Skeletal muscle satellite cell (primary cell): ENCODE results near the gene EPC1.
"Not testable (repeated sequence)": the region's sequence is repeated elsewhere in the genome, so short reads cannot be mapped to it uniquely, and the experiment has no call there.

Source experiments
- H3K27me3 ChIP-seq: 2 replicates; pipeline ENCODE4 v1.7.0; 2013; ENCODE audit warnings: low read length; ENCODE audit not compliant: control insufficient read depth, insufficient read depth
- H3K36me3 ChIP-seq: 2 replicates; pipeline ENCODE4 v1.7.0; 2013; ENCODE audit warnings: mild to moderate bottlenecking, control low read depth, low read length; ENCODE audit not compliant: insufficient read depth
- H3K4me1 ChIP-seq: 2 replicates; pipeline ENCODE4 v1.7.0; 2013; ENCODE audit warnings: low read length; ENCODE audit not compliant: control insufficient read depth, insufficient read depth
- H3K4me2 ChIP-seq: 2 replicates; pipeline ENCODE4 v1.7.0; 2013; ENCODE audit warnings: mild to moderate bottlenecking, low read length
- H3K4me3 ChIP-seq: 2 replicates; pipeline ENCODE4 v1.7.0; 2013; ENCODE audit warnings: low read length
- H3K9ac ChIP-seq: 2 replicates; pipeline ENCODE4 v1.7.0; 2013; ENCODE audit warnings: mild to moderate bottlenecking, low read depth, low read length, moderate library complexity
- H3K9me3 ChIP-seq: replicated peaks from 2 replicates; pipeline ENCODE4 v1.7.0; 2013; ENCODE audit warnings: mild to moderate bottlenecking, control low read depth, low read length

Gene EPC1

DNA sequence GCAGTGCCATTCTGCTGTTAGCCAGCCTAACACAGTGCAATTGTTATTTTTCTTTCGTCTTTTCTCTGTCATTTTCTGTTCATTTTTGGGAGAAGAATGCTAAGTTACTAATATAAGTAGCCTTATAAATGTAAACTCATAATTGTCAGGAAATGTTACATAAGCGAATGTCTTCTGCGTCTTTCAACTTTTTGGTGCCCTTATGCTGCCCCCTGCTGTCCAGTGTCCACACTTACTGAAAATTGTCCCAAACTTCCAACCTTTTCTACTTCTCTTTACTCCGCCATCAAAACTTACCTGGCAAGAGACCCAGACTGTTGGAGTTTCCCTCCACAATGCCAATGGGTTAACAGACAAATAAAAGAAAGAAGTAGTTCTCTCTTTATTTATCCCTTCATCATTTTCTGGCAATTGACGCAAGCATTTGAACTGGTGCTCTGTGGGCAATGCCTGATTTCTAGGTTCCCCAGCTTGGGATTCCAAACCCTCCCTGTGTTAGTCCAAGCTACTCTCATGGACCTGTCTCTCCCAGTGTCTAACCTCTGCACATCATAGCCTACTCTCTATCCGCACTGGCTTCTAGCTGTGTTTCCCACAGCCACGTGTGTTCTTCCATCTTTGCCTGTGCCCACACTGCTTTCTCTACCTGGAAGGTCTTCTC is 21.0 kb upstream of the EPC1 start:
- peaks cover 6% of the 10 kb centered on the region for H3K4me1 ChIP-seq
- H3K4me2 ChIP-seq: no peak overlapping the region
- H3K9ac ChIP-seq: no peak overlapping the region
- no peak overlapping the region for H3K4me3 ChIP-seq
- H3K36me3 ChIP-seq: no peaks in the 10 kb centered on the region
- no peaks in the 10 kb centered on the region for H3K27me3 ChIP-seq
- no peaks in the 10 kb centered on the region for H3K9me3 ChIP-seq

DNA sequence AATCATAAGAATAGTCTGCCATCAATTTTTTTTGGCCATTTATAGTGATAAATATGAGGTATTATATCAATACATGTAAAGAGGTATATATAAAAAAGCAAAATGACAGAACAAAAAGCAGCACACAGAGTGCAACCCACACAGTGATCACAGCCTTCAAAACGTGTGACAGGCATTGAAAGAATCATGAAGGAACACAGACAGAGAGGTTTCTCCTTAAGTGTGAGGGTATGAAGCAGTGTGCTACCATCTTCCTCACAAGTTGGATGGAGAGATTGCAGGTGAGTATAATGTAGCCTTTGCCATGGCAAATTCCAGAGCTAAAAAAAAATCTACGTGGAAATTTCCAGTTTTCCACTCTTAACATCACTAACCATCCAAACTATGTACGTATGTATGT is 19.6 kb upstream of the EPC1 start:
- H3K4me1 ChIP-seq: peaks cover 3% of the 10 kb centered on the region
- no peaks in the 10 kb centered on the region for H3K36me3 ChIP-seq
- H3K4me3 ChIP-seq: no peak overlapping the region
- no peaks in the 10 kb centered on the region for H3K27me3 ChIP-seq
- H3K9ac ChIP-seq: no peak overlapping the region
- H3K4me2 ChIP-seq: no peak overlapping the region
- H3K9me3 ChIP-seq: no peaks in the 10 kb centered on the region

DNA sequence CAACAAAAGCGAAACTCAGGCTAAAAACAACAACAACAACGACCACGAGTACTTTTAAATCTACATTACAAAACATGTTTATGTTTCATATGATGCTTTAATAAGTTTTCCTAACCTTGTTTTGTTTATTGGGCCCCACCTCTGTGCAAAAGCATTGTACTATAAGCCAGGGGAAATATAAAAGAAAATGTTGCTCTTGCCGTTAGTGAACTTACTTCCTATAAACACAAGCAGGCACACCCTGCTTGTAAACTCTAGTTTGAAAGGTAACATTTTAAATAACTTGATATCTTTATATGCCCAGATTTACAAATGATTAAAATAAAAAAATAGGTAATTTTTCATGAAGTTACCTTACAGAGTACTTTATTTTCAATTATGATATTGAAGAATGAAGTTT is 19.2 kb upstream of the EPC1 start:
- no peak overlapping the region for H3K4me3 ChIP-seq
- H3K36me3 ChIP-seq: no peaks in the 10 kb centered on the region
- no peaks in the 10 kb centered on the region for H3K27me3 ChIP-seq
- H3K9ac ChIP-seq: no peak overlapping the region
- peaks cover 3% of the 10 kb centered on the region for H3K4me1 ChIP-seq
- no peaks in the 10 kb centered on the region for H3K9me3 ChIP-seq
- H3K4me2 ChIP-seq: no peak overlapping the region

DNA sequence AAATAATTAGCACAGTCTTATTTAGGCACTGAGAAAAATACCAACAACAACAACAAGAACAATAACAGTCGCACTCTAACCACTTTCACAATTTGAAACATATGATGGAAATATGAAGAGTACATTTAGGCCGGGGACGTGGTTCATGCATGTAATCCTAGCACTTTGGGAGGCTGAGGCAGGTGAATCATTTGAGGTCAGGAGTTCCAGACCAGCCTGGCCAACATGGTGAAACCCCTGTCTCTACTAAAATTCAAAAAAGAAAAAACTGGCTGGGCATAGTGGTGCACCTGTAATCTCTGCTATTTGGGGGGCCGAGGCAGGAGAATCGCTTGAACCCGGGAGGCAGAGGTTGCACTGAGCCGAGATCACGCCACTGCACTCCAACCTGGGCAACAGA is 18.4 kb upstream of the EPC1 start:
- not testable (repeated sequence) for H3K4me3 ChIP-seq, H3K27me3 ChIP-seq, H3K4me2 ChIP-seq, H3K4me1 ChIP-seq, H3K9ac ChIP-seq, H3K9me3 ChIP-seq, H3K36me3 ChIP-seq

DNA sequence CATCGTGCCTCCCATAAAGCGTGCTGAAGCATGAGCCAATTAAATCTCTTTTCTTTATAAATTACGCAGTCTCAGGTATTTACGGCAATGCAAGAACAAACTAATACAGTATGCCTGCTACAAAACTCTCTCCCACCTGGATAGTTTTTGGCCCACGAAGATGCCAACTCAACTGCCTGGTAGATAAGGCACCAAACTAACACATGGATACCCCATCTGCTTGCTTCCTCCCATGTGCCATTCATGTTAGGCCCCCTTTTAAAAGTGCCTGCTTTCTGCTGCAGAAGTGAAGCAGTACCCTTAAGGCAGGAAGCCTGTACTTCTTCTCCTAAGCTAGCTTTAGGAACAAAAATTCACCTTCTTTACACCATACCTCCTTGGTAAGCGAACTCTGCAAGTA is 15.6 kb upstream of the EPC1 start:
- Histone ChIP-seq H3K4me1 (peaks cover under 1% of the 10 kb centered on the region), H3K9ac (no peak overlapping the region), H3K9me3 (no peaks in the 10 kb centered on the region), H3K4me2 (no peak overlapping the region), H3K27me3 (no peaks in the 10 kb centered on the region), H3K4me3 (no peak overlapping the region), H3K36me3 (no peaks in the 10 kb centered on the region)

DNA sequence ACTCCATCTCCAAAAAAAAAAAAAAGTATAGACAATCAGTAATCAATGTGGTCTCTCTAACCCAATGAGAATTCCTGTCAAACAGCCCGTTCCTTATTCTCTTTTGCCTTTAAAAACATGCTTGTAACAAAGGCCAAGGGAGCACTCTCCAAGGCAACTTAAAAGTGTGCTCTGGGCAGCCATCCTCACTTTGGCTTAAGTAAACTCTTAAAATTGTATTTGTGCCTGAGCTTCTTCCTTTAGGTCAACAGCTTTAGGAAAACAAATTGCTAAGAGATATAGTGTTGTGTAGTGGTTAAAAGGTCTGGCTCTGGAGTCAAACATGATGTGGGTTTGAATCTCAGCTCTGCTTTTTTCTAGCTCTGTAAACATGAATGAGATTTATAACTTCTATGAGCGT is 13.9 kb upstream of the EPC1 start:
- no peak overlapping the region for H3K9ac ChIP-seq
- no peaks in the 10 kb centered on the region for H3K9me3 ChIP-seq
- H3K36me3 ChIP-seq: no peaks in the 10 kb centered on the region
- no peaks in the 10 kb centered on the region for H3K4me1 ChIP-seq
- H3K27me3 ChIP-seq: no peaks in the 10 kb centered on the region
- H3K4me2 ChIP-seq: no peak overlapping the region
- H3K4me3 ChIP-seq: no peak overlapping the region

DNA sequence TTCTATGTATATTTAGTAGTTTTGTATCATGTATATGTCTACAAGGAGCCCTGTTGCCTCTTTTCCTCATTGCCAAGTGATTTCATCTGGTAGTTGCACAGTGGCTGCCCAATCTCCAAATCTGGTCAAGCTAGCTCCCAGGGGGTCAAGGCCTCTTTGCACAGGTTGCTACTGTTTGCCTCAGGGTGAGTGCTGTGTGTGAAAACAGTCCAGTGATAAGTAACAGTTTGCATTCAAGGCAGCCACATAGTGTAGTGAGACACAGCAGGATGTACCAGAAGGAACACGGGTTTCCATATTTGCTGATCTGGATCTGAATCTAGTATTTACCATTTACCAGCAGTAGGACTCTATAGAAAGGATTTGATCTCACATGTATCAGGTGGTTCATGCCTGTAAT is 13.3 kb upstream of the EPC1 start:
- H3K4me2 ChIP-seq: no peak overlapping the region
- no peak overlapping the region for H3K9ac ChIP-seq
- H3K27me3 ChIP-seq: no peaks in the 10 kb centered on the region
- no peaks in the 10 kb centered on the region for H3K36me3 ChIP-seq
- no peak overlapping the region for H3K4me3 ChIP-seq
- H3K9me3 ChIP-seq: no peaks in the 10 kb centered on the region
- no peaks in the 10 kb centered on the region for H3K4me1 ChIP-seq

DNA sequence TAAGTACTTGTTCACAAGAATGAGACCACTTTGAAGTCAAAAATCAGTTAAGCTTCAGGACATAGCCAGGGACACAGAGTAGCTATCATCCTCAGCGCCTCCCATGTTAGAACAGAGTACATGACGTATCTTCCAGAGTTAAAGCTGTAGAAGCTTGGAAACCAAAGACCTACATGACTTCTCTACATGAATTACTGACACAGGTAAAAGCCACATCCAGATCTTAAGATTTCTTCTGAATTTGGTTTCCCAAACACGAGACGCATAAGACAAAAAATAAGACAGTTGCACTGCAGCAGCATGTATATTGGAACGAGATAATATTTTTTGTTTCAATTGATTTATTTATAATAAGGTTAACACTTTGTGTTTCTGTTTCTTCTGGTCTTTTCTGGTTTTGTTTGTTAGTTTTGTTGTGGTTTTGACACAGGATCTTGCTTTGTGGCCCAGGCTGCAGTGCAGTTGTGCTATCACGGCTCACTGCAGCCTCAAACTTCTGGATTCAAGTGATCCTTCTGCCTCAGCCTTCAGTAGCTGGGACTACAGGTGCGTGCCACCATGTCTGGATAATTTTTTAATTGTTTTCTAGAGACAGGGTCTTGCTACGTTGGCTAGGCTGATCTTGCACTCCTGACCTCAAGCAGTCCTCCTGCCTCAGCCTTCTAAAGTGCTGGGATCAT is 10.2 kb upstream of the EPC1 start:
- no peak overlapping the region for H3K4me2 ChIP-seq
- no peaks in the 10 kb centered on the region for H3K4me1 ChIP-seq
- no peak overlapping the region for H3K9ac ChIP-seq
- no peaks in the 10 kb centered on the region for H3K27me3 ChIP-seq
- no peaks in the 10 kb centered on the region for H3K9me3 ChIP-seq
- H3K4me3 ChIP-seq: no peak overlapping the region
- no peaks in the 10 kb centered on the region for H3K36me3 ChIP-seq

DNA sequence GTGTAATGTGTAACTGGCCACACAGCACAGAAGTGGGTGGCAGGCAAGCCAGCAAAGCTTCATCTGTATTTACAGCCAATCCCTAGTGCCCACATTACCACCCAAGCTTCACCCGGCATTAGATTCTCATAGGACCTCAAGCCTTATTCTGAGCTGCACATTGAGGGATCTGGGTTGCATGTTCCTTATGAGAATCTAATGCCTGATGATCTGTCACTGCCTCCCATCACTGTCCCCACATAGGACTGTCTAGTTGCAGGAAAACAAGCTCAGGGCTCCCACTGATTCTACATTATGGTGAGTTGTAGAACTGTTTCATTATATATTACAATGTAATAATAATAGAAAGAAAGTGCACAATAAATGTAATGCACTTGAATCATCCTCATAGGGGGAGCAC is 7.7 kb upstream of the EPC1 start:
- not testable (repeated sequence) for H3K36me3 ChIP-seq, H3K9ac ChIP-seq, H3K9me3 ChIP-seq, H3K27me3 ChIP-seq, H3K4me1 ChIP-seq, H3K4me2 ChIP-seq, H3K4me3 ChIP-seq

DNA sequence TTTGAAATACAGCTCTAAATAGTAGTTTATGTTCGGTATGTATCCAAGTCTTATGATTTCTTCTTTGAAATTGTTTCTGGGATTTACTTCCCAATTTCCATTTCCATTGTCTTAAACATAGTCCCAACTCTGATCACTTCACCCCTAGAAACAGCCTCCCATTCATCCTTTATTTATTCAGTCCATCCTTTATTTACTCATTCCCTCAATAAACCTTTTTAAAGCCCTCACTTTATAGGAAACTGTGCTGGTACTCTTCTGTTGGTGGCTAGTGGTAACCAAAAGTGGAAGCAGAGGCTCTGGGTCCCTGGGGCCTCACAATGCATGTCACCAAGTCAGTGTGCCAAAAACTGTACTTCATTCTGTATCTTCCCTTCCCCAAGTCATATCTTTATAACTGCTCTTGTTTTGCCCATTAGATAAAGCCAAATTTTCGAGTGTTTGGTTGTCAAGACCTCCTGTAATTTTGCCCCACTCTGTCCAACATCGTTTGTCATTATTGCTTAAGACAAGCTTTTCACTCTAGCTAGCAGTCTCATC is 3.9 kb upstream of the EPC1 start:
- Histone ChIP-seq H3K4me3 (no peak overlapping the region), H3K9ac (no peak overlapping the region), H3K9me3 (no peaks in the 10 kb centered on the region), H3K4me1 (no peaks in the 10 kb centered on the region), H3K4me2 (no peak overlapping the region), H3K36me3 (peaks cover 2% of the 10 kb centered on the region), H3K27me3 (no peaks in the 10 kb centered on the region)

DNA sequence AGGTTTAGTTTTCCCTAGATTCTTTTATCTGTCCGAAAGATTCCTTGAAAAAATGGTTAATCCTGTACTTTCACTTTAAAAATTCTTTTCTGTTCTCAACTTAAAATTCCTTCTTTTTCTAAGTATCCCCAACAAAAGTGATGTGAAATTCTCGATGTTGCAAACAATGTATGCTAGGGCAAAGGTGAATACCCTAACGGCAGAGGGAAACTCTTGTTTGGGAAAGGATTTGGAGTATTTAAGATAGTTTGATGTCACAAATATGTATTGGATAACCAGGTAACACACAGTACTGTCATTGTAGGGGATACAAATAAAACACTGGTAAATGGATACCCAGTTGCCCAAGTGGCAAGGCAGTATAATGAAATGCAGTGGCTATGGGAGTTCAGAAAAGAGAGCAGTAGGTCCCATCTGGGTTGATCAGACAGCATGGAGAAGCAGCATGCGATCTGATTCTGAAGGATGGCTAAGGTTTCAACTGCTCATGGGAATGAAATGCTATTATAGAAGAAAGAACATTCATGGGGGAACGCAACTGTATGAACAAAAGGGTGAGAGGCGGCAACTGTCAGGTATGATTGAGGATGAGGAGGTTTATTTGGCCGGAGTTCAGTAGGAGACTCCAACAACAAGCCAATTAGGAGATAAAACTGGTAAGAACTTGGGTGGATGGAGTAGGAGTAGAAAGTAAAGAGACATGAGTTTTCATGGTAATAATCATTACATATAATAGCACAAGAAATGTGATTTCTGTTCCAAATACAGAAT is 3.2 kb upstream of the EPC1 start:
- Histone ChIP-seq H3K9me3 (no peaks in the 10 kb centered on the region), H3K36me3 (peaks cover 4% of the 10 kb centered on the region), H3K4me1 (no peaks in the 10 kb centered on the region), H3K27me3 (no peaks in the 10 kb centered on the region), H3K4me2 (no peak overlapping the region), H3K4me3 (no peak overlapping the region), H3K9ac (no peak overlapping the region)
